Measurements from ENCODE around the gene RBM27. TPM values are rescaled to one million over a fixed set of nuclear protein-coding genes. Genes with fewer than 3 reads are reported as not detected.

RBM27 gene
- total RNA-seq, 4 donors from 2014 or later, result 13.4 to 15.4 (median 13.9) TPM

DNA sequence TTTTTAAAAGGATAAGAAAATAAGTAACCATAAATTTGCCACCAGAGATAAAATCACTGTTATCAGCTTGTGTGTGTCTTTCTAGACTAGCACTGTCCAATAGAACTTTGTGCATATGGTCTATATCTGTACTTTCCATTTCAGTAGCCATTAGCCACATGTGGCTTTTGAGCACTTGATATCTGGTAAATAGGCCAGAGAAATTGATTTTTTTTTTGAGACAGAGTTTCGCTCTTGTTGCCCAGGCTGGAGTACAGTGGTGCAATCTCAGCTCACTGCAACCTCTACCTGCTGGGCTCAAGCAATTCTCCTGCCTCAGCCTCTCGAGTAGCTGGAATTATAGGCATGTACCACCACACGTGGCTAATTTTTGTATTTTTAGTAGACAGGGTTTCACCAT is 17.8 kb downstream of the RBM27 start:
- peaks cover 7 to 15% of the 10 kb centered on the region in 2 donors for H3K4me1 ChIP-seq
- no peak for DNase-seq
- H3K27ac ChIP-seq, result no peak overlapping the region
- intact Hi-C loops (cut with DNase I; ENCODE audit: low total_unique reads), result no loop called here
- no peak for TF ChIP-seq POLR2A (IDR thresholded peaks at IDR 0.05)
- no peak overlapping the region for H3K4me3 ChIP-seq
- in situ Hi-C loops (cut with MboI; ENCODE audit: low sequenced_read_pairs in 4 of 4), result no loop called here
- H3K27me3 ChIP-seq, result no peaks in the 10 kb centered on the region
- no peaks in the 10 kb centered on the region for H3K9me3 ChIP-seq
- ATAC-seq, result no peak
- peaks cover 0 to 13% of the 10 kb centered on the region in 2 donors for H3K36me3 ChIP-seq

GRCh38 chr5:146222005-146222404 is 18.6 kb downstream of the RBM27 start:
- no peak for DNase-seq
- intact Hi-C loops (cut with DNase I; ENCODE audit: low total_unique reads), result no loop called here
- Histone ChIP-seq H3K36me3 (peaks cover 0 to 21% of the 10 kb centered on the region in 2 donors), H3K27me3 (no peaks in the 10 kb centered on the region), H3K4me3 (no peak overlapping the region), H3K9me3 (no peaks in the 10 kb centered on the region), H3K27ac (no peak overlapping the region), H3K4me1 (peaks cover 7 to 15% of the 10 kb centered on the region in 2 donors)
- in situ Hi-C loops (cut with MboI; ENCODE audit: low sequenced_read_pairs in 4 of 4), result no loop called here
- no peak for ATAC-seq
- no peak for TF ChIP-seq CTCF (IDR thresholded peaks at IDR 0.05 in 4 of 5, conservative IDR thresholded peaks at IDR 0.05 in 1 of 5)
- TF ChIP-seq POLR2A (IDR thresholded peaks at IDR 0.05), result no peak

DNA sequence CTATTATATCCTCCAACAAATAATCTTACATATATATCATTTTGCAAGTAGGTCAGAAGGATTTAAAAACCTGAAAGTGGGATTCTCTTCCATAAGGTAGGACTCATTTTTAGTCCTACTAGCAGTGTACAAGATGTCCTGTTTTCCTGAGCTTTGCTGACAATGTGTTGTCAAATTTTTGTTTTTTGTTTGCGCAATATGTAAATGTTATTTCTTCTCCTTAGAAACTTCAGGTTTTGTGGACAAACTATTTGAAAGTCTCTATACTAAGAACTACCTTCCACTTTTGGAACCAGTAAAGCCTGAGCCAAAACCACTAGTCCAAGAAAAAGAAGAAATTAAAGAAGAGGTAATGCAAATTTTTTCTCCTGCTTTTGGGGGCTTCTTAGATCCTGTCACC is 19.8 kb downstream of the RBM27 start:
- H3K27me3 ChIP-seq, result no peaks in the 10 kb centered on the region
- peaks cover 0 to 24% of the 10 kb centered on the region in 2 donors for H3K36me3 ChIP-seq
- H3K9me3 ChIP-seq, result no peaks in the 10 kb centered on the region
- no peak overlapping the region for H3K4me3 ChIP-seq
- no peak overlapping the region for H3K27ac ChIP-seq
- ATAC-seq, result no peak
- intact Hi-C loops (cut with DNase I; ENCODE audit: low total_unique reads), result no loop called here
- in situ Hi-C loops (cut with MboI; ENCODE audit: low sequenced_read_pairs in 4 of 4), result no loop called here
- peaks cover 4 to 9% of the 10 kb centered on the region in 2 donors for H3K4me1 ChIP-seq
- no peak for DNase-seq
- TF ChIP-seq CTCF (IDR thresholded peaks at IDR 0.05 in 4 of 5, conservative IDR thresholded peaks at IDR 0.05 in 1 of 5), result no peak
- TF ChIP-seq POLR2A (IDR thresholded peaks at IDR 0.05), result no peak

GRCh38 chr5:146229222-146229621 is 25.8 kb downstream of the RBM27 start:
- peaks cover 0 to 69% of the 10 kb centered on the region in 2 donors for H3K36me3 ChIP-seq
- TF ChIP-seq CTCF (IDR thresholded peaks at IDR 0.05 in 4 of 5, conservative IDR thresholded peaks at IDR 0.05 in 1 of 5), result no peak
- TF ChIP-seq POLR2A (IDR thresholded peaks at IDR 0.05), result no peak
- ATAC-seq (no peak), DNase-seq (no peak)
- H3K27ac ChIP-seq, result no peak overlapping the region
- intact Hi-C loops (cut with DNase I; ENCODE audit: low total_unique reads) (no loop called here), in situ Hi-C loops (cut with MboI; ENCODE audit: low sequenced_read_pairs in 4 of 4) (no loop called here)
- H3K4me1 ChIP-seq, result peaks cover 4 to 10% of the 10 kb centered on the region in 2 donors
- H3K4me3 ChIP-seq, result no peak overlapping the region
- no peaks in the 10 kb centered on the region for H3K9me3 ChIP-seq
- no peaks in the 10 kb centered on the region for H3K27me3 ChIP-seq

DNA sequence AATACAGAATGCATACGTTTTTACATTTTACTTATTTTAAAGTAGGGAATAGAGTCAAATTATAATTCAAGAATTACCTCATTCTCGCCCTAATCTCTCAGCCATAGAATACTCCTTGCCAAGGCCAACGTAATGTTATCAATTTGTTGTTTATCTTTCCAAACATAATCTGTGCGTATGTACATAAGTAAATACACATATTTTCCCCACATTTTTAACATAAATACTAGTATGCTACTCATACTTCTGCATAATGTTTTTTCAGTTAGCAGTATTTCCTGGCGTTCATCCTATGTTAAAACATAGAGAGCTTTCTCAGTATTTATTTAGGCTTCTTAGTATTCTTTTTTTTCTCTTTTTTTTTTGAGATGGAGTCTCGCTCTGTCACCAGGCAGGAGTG is 28.8 kb downstream of the RBM27 start:
- DNase-seq (no peak), ATAC-seq (no peak)
- Histone ChIP-seq H3K4me3 (no peak overlapping the region), H3K27ac (no peak overlapping the region), H3K4me1 (peaks cover 4 to 10% of the 10 kb centered on the region in 2 donors), H3K9me3 (no peaks in the 10 kb centered on the region), H3K27me3 (no peaks in the 10 kb centered on the region), H3K36me3 (peaks cover 0 to 61% of the 10 kb centered on the region in 2 donors)
- TF ChIP-seq CTCF (IDR thresholded peaks at IDR 0.05 in 4 of 5, conservative IDR thresholded peaks at IDR 0.05 in 1 of 5) (no peak), POLR2A (IDR thresholded peaks at IDR 0.05) (no peak)
- intact Hi-C loops (cut with DNase I; ENCODE audit: low total_unique reads) (no loop called here), in situ Hi-C loops (cut with MboI; ENCODE audit: low sequenced_read_pairs in 4 of 4) (no loop called here)

All from gastrocnemius medialis (tissue), 4 donors.